ENCODE data around the gene APLF. TPM values are rescaled to one million over a fixed set of nuclear protein-coding genes. Genes with fewer than 3 reads are reported as not detected.

Gene APLF
- polyA plus RNA-seq, 2 of the 4 experiments (the other 2 are of a cell fraction) = 1.5 to 2.8 TPM

- no peaks in the 10 kb centered on the region for H3K9me3 ChIP-seq
- TF ChIP-seq, protein P1, sequence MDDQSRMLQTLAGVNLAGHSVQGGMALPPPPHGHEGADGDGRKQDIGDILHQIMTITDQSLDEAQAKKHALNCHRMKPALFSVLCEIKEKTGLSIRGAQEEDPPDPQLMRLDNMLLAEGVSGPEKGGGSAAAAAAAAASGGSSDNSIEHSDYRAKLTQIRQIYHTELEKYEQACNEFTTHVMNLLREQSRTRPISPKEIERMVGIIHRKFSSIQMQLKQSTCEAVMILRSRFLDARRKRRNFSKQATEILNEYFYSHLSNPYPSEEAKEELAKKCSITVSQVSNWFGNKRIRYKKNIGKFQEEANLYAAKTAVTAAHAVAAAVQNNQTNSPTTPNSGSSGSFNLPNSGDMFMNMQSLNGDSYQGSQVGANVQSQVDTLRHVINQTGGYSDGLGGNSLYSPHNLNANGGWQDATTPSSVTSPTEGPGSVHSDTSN (IDR thresholded peaks at IDR 0.05) = no peak
- TF ChIP-seq RAD21 (conservative IDR thresholded peaks at IDR 0.05 in 1 of 2, IDR thresholded peaks at IDR 0.05 in 1 of 2) (no peak), KDM1A (IDR thresholded peaks at IDR 0.05; ENCODE audit: low read depth) (no peak), BCL3 (IDR thresholded peaks at IDR 0.05) (no peak), HOXB5 (CRISPR knock-in tag; IDR thresholded peaks at IDR 0.05) (no peak), SMC3 (IDR thresholded peaks at IDR 0.05) (no peak), ESRRA (IDR thresholded peaks at IDR 0.05; ENCODE audit: borderline replicate concordance, low read length) (no peak), POLR2A (IDR thresholded peaks at IDR 0.05; ENCODE audit: low read length) (no peak), JUNB (IDR thresholded peaks at IDR 0.05) (no peak), FOXS1 (CRISPR knock-in tag; IDR thresholded peaks at IDR 0.05) (no peak), ELK1 (IDR thresholded peaks at IDR 0.05; ENCODE audit: low read depth, low read length) (no peak), ZC3H11A (IDR thresholded peaks at IDR 0.05) (no peak), HDAC2 (IDR thresholded peaks at IDR 0.05) (no peak), MAX (IDR thresholded peaks at IDR 0.05) (no peak), HEYL (CRISPR knock-in tag; IDR thresholded peaks at IDR 0.05) (no peak), NFE2L2 (conservative IDR thresholded peaks at IDR 0.05; ENCODE audit: low read length) (no peak), FOSB (CRISPR knock-in tag; IDR thresholded peaks at IDR 0.05) (no peak), TFCP2L1 (CRISPR knock-in tag; IDR thresholded peaks at IDR 0.05) (no peak)
- H3K4me2 ChIP-seq = no peak overlapping the region
- ATAC-seq = no peak
- H3K4me1 ChIP-seq = no peaks in the 10 kb centered on the region
- FAIRE-seq = no peak
- no peak overlapping the region for H3K4me3 ChIP-seq
- CTCF ChIA-PET = interaction anchor here (1.3 to 6.7 kb wide), 3 partner anchors 77 to 316 kb away, joined by 3 to 45 read pairs (median 5); no protein-coding TSS in a partner anchor
- 47% methylated on average over 7 of the region's 7 CpGs for WGBS (ENCODE audit: missing lambda C conversion rate)
- POLR2A ChIA-PET = interaction anchor here (0.6 kb wide), 1 partner anchor 10 kb away, joined by 6 read pairs; no protein-coding TSS in a partner anchor
- no peak overlapping the region for H3K27ac ChIP-seq
- DNase-seq (ENCODE audit: low read depth in 1 of 2, low spot score in 1 of 2) = no peak
These were observed 28.7 kb upstream of the APLF start for GRCh38 chr2:68438455-68439303.

GRCh38 chr2:68441179-68441993 is 26.0 kb upstream of the APLF start:
- CTCF ChIA-PET = interaction anchor here (0.6 to 6.7 kb wide), 52 partner anchors 12 to 496 kb away, joined by 3 to 83 read pairs (median 4); partner anchors contain the start of genes APLF, FBXO48, PLEK and PNO1
- POLR2A ChIA-PET = no interaction called here
- WGBS (ENCODE audit: missing lambda C conversion rate) = 40% methylated on average over 6 of the region's 6 CpGs
- H3K27ac ChIP-seq = no peak overlapping the region
- H3K9me3 ChIP-seq = no peaks in the 10 kb centered on the region
- TF ChIP-seq EHF (CRISPR knock-in tag; IDR thresholded peaks at IDR 0.05) (no peak), HOXA7 (CRISPR knock-in tag; IDR thresholded peaks at IDR 0.05) (no peak), EHMT2 (IDR thresholded peaks at IDR 0.05; ENCODE audit: low read depth) (no peak), RAD21 (conservative IDR thresholded peaks at IDR 0.05 in 1 of 2, IDR thresholded peaks at IDR 0.05 in 1 of 2) (peak; percentile 84 to 92), RFX5 (IDR thresholded peaks at IDR 0.05) (no peak), FOSL2 (IDR thresholded peaks at IDR 0.05) (no peak), FOSL2 (CRISPR knock-in tag; IDR thresholded peaks at IDR 0.05) (no peak), CEBPB (IDR thresholded peaks at IDR 0.05) (peak in 1 of 2 experiments; percentile 87; a peak in 2 of 4 replicates), SMC3 (IDR thresholded peaks at IDR 0.05) (peak; percentile 83)
- TF ChIP-seq, protein P2, sequence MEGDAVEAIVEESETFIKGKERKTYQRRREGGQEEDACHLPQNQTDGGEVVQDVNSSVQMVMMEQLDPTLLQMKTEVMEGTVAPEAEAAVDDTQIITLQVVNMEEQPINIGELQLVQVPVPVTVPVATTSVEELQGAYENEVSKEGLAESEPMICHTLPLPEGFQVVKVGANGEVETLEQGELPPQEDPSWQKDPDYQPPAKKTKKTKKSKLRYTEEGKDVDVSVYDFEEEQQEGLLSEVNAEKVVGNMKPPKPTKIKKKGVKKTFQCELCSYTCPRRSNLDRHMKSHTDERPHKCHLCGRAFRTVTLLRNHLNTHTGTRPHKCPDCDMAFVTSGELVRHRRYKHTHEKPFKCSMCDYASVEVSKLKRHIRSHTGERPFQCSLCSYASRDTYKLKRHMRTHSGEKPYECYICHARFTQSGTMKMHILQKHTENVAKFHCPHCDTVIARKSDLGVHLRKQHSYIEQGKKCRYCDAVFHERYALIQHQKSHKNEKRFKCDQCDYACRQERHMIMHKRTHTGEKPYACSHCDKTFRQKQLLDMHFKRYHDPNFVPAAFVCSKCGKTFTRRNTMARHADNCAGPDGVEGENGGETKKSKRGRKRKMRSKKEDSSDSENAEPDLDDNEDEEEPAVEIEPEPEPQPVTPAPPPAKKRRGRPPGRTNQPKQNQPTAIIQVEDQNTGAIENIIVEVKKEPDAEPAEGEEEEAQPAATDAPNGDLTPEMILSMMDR (IDR thresholded peaks at IDR 0.05) = peak; percentile 98
- FAIRE-seq (peak; percentile 91), DNase-seq (ENCODE audit: low read depth in 1 of 2, low spot score in 1 of 2) (peak; percentile 48 to 88), ATAC-seq (peak; percentile 94 to 98)
- H3K4me2 ChIP-seq = no peak overlapping the region
- H3K4me3 ChIP-seq = no peak overlapping the region
- H3K4me1 ChIP-seq = no peaks in the 10 kb centered on the region

All from A549 (cell line).